Panc1 (cell line): Measurements from ENCODE around the gene VSIG10L2. TPM values are rescaled to one million over a fixed set of nuclear protein-coding genes. Genes with fewer than 3 reads are reported as not detected.

ENCODE experiments used
- ATAC-seq: fragments of 200-7000 bp; cut with Tn5 transposase; 2 replicates; pipeline ENCODE4 v1.9.1; 2020; ENCODE audit warnings: mild to moderate bottlenecking, moderate library complexity
- BruUV-seq: library from RNA; stranded (reverse); fragments of 400-500 nt; replicated peaks from 2 replicates; lab custom pipeline; 2021; lab: Mats Ljungman, UMichigan
- CTCF ChIA-PET: fragments of 300-600 bp; sonication (Branson Sonifier 250); formaldehyde crosslinking; loops from one replicate; lab custom pipeline; 2022; ENCODE audit warnings: antibody characterized with exemption; lab: Charles Lee
- POLR2A ChIA-PET: fragments of 300-600 bp; sonication (Branson Sonifier 250); formaldehyde crosslinking; loops from one replicate; lab custom pipeline; 2022; ENCODE audit warnings: antibody characterized with exemption; lab: Charles Lee
- DNase-seq: peaks from one replicate; pipeline ENCODE4 v3.0.0-alpha.2; 2010; ENCODE audit warnings: low read depth, low spot score
- H3K27ac ChIP-seq: 2 replicates; pipeline ENCODE4 v1.5.1; 2011; ENCODE audit warnings: mild to moderate bottlenecking, low read length, inconsistent platforms
- H3K27me3 ChIP-seq: fragments of 200-500 bp; sonication (Bioruptor generic); 2 replicates; pipeline ENCODE4 v1.6.0; 2014; ENCODE audit warnings: low read length, inconsistent platforms; ENCODE audit not compliant: control insufficient read depth, insufficient read depth
- H3K36me3 ChIP-seq: fragments of 200-500 bp; sonication (Bioruptor generic); 2 replicates; pipeline ENCODE4 v1.5.1; 2014; ENCODE audit warnings: inconsistent platforms, mild to moderate bottlenecking, low read length, moderate library complexity; ENCODE audit not compliant: control insufficient read depth, insufficient read depth
- H3K4me1 ChIP-seq: 2 replicates; pipeline ENCODE4 v1.5.1; 2011; ENCODE audit warnings: inconsistent platforms, mild to moderate bottlenecking, low read length, moderate library complexity; ENCODE audit not compliant: control insufficient read depth, insufficient read depth
- H3K4me3 ChIP-seq, 2 experiments: 2 replicates each; pipeline ENCODE4 v1.5.1; 2011 to 2012; ENCODE audit warnings: low read depth in 2 of 2, low read length in 2 of 2, mild to moderate bottlenecking in 2 of 2, inconsistent platforms in 1 of 2, moderate library complexity in 1 of 2
- H3K9me3 ChIP-seq: fragments of 200-500 bp; sonication (Bioruptor generic); 2 replicates; pipeline ENCODE4 v1.5.1; 2014; ENCODE audit warnings: low read depth, mild to moderate bottlenecking, inconsistent platforms, low read length, moderate library complexity; ENCODE audit not compliant: control insufficient read depth, insufficient read depth
- POLR2AphosphoS5 ChIP-seq: IDR thresholded peaks from 2 replicates; pipeline ENCODE4 v1.6.1; 2012; ENCODE audit warnings: mild to moderate bottlenecking, low read depth, low read length, moderate library complexity
- SIN3A ChIP-seq: IDR thresholded peaks from 2 replicates; pipeline ENCODE4 v1.6.1; 2012; ENCODE audit warnings: low read depth, mild to moderate bottlenecking, low read length, moderate library complexity, borderline replicate concordance; ENCODE audit not compliant: insufficient read depth
- TCF7L2 ChIP-seq: IDR thresholded peaks from 2 replicates; pipeline ENCODE4 v1.6.1; 2011; ENCODE audit warnings: mild to moderate bottlenecking, low read depth, low read length, inconsistent platforms
- in situ Hi-C: cut with HindIII; loops from 2 replicates; pipeline ENCODE4 v1.10.0; 2016; ENCODE audit warnings: low sequenced_read_pairs, low pct_unique_long_range_greater_than_20kb
- intact Hi-C: fragments of 100-400 bp; cut with micrococcal nuclease; formaldehyde crosslinking; loops from one replicate; pipeline ENCODE4 v1.10.0; 2022; ENCODE audit not compliant: unreplicated experiment
- total RNA-seq: library from RNA; stranded (reverse); gene quantifications from one replicate; pipeline ENCODE4 v1.2.1, GENCODE V29; 2021; ENCODE audit not compliant: unreplicated experiment
- TF ChIP-seq, protein P1 (sequence below), 2 experiments: IDR thresholded peaks; 2 replicates each; pipeline ENCODE4 v1.6.1; 2011 to 2012; ENCODE audit warnings: low read depth in 2 of 2, control low read depth in 1 of 2, low read length in 1 of 2, mild to moderate bottlenecking in 1 of 2, moderate library complexity in 1 of 2; ENCODE audit not compliant: insufficient read depth in 1 of 2
- TF ChIP-seq, protein P2 (sequence below): fragments of 450-650 bp; IDR thresholded peaks from 2 replicates; pipeline ENCODE4 v1.5.1; 2017; ENCODE audit warnings: mild to moderate bottlenecking

VSIG10L2 gene
- total RNA-seq, 1 experiment from 2014 or later: not detected

DNA sequence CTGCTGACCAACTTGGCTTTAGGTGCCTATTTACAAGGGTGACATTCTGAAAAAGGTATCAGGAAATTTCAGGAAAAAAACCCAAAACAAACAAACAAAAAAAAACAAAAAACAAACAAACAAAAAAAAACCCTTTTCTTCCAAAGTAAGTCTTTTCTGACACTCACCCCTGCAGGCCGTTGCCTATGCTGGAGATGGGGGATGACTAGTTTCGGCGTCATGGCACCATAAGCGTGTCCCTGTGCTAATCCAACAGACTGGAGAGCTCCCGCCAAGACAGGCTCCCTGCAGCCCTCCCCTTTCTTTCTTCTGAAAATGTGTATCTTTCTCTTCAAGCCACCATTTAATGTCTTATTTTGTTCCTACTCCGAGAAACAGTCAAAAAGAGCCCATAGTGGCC lies 13.7 kb downstream of the VSIG10L2 start:
- no peak for ATAC-seq
- in situ Hi-C loops: no loop called here
- Histone ChIP-seq H3K36me3 (no peaks in the 10 kb centered on the region), H3K4me1 (no peaks in the 10 kb centered on the region), H3K4me3 (no peak overlapping the region), H3K27ac (no peak overlapping the region), H3K27me3 (no peaks in the 10 kb centered on the region), H3K9me3 (peaks cover 12% of the 10 kb centered on the region)
- POLR2A ChIA-PET: no interaction called here
- CTCF ChIA-PET: no interaction called here
- DNase-seq: no peak
- no peak for TF ChIP-seq POLR2AphosphoS5
- intact Hi-C loops: no loop called here
- TSS peak; percentile 50 for BruUV-seq

- H3K4me1 ChIP-seq: no peaks in the 10 kb centered on the region
- no peaks in the 10 kb centered on the region for H3K27me3 ChIP-seq
- H3K9me3 ChIP-seq: peaks cover 12% of the 10 kb centered on the region
- no peaks in the 10 kb centered on the region for H3K36me3 ChIP-seq
- DNase-seq (no peak), ATAC-seq (no peak)
- BruUV-seq: no TSS peak
- ChIA-PET CTCF (no interaction called here), POLR2A (no interaction called here)
- in situ Hi-C loops (no loop called here), intact Hi-C loops (no loop called here)
- no peak for TF ChIP-seq TCF7L2
- no peak for TF ChIP-seq SIN3A
- H3K4me3 ChIP-seq: no peak overlapping the region
- H3K27ac ChIP-seq: no peak overlapping the region
These were observed 14.1 kb downstream of the VSIG10L2 start for GRCh38 chr11:125959931-125960330.

GRCh38 chr11:125960771-125961170 lies 14.9 kb downstream of the VSIG10L2 start:
- no peak for ATAC-seq
- no peaks in the 10 kb centered on the region for H3K36me3 ChIP-seq
- no peak for TF ChIP-seq SIN3A
- TF ChIP-seq TCF7L2: no peak
- H3K4me3 ChIP-seq: no peak overlapping the region
- H3K9me3 ChIP-seq: peaks cover 12% of the 10 kb centered on the region
- CTCF ChIA-PET: no interaction called here
- intact Hi-C loops (no loop called here), in situ Hi-C loops (no loop called here)
- no TSS peak for BruUV-seq
- POLR2A ChIA-PET: no interaction called here
- no peak overlapping the region for H3K27ac ChIP-seq
- H3K4me1 ChIP-seq: no peaks in the 10 kb centered on the region
- H3K27me3 ChIP-seq: no peaks in the 10 kb centered on the region
- DNase-seq: no peak

DNA sequence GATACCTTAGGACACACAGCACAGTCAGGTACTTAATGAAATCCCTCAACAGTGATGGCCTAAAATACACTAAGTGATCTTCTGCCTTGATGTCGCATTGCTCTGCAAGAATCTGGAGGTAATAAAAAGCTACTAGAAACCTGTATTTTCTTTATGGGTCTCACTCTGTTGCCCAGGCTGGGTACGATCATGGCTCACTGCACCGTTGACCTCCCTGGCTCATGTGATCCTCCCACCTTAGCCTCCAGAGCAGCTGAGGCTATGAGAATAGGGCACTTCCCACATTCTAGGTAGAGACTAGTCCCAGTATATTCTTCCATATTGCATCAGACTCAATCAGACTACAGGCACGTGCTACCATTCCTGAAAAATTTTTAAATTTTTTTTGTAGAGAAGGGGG lies 21.7 kb downstream of the VSIG10L2 start:
- Histone ChIP-seq H3K36me3 (no peaks in the 10 kb centered on the region), H3K27me3 (no peaks in the 10 kb centered on the region), H3K4me3 (no peak overlapping the region), H3K27ac (no peak overlapping the region), H3K9me3 (peaks cover 8% of the 10 kb centered on the region), H3K4me1 (no peaks in the 10 kb centered on the region)
- no TSS peak for BruUV-seq
- DNase-seq: no peak
- in situ Hi-C loops: no loop called here
- no peak for TF ChIP-seq TCF7L2
- TF ChIP-seq POLR2AphosphoS5: no peak
- TF ChIP-seq SIN3A: no peak
- TF ChIP-seq, protein P1, sequence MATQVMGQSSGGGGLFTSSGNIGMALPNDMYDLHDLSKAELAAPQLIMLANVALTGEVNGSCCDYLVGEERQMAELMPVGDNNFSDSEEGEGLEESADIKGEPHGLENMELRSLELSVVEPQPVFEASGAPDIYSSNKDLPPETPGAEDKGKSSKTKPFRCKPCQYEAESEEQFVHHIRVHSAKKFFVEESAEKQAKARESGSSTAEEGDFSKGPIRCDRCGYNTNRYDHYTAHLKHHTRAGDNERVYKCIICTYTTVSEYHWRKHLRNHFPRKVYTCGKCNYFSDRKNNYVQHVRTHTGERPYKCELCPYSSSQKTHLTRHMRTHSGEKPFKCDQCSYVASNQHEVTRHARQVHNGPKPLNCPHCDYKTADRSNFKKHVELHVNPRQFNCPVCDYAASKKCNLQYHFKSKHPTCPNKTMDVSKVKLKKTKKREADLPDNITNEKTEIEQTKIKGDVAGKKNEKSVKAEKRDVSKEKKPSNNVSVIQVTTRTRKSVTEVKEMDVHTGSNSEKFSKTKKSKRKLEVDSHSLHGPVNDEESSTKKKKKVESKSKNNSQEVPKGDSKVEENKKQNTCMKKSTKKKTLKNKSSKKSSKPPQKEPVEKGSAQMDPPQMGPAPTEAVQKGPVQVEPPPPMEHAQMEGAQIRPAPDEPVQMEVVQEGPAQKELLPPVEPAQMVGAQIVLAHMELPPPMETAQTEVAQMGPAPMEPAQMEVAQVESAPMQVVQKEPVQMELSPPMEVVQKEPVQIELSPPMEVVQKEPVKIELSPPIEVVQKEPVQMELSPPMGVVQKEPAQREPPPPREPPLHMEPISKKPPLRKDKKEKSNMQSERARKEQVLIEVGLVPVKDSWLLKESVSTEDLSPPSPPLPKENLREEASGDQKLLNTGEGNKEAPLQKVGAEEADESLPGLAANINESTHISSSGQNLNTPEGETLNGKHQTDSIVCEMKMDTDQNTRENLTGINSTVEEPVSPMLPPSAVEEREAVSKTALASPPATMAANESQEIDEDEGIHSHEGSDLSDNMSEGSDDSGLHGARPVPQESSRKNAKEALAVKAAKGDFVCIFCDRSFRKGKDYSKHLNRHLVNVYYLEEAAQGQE (IDR thresholded peaks at IDR 0.05; ENCODE audit: insufficient read depth in 1 of 2, low read depth in 2 of 2, low read length in 1 of 2): no peak
- TF ChIP-seq, protein P2, sequence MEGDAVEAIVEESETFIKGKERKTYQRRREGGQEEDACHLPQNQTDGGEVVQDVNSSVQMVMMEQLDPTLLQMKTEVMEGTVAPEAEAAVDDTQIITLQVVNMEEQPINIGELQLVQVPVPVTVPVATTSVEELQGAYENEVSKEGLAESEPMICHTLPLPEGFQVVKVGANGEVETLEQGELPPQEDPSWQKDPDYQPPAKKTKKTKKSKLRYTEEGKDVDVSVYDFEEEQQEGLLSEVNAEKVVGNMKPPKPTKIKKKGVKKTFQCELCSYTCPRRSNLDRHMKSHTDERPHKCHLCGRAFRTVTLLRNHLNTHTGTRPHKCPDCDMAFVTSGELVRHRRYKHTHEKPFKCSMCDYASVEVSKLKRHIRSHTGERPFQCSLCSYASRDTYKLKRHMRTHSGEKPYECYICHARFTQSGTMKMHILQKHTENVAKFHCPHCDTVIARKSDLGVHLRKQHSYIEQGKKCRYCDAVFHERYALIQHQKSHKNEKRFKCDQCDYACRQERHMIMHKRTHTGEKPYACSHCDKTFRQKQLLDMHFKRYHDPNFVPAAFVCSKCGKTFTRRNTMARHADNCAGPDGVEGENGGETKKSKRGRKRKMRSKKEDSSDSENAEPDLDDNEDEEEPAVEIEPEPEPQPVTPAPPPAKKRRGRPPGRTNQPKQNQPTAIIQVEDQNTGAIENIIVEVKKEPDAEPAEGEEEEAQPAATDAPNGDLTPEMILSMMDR: no peak
- intact Hi-C loops: no loop called here
- no peak for ATAC-seq
- CTCF ChIA-PET: no interaction called here
- POLR2A ChIA-PET: no interaction called here
